HepG2 (cell line): ENCODE results near the gene TMC8. TPM values are rescaled to one million over a fixed set of nuclear protein-coding genes. Genes with fewer than 3 reads are reported as not detected.

ENCODE experiments used
- ATAC-seq: fragments of 200-7000 bp; cut with Tn5 transposase; 3 replicates; pipeline ENCODE4 v1.9.1; 2020; ENCODE audit warnings: mild to moderate bottlenecking, moderate library complexity
- BruUV-seq: library from RNA; stranded (reverse); fragments of 400-500 nt; replicated peaks from 2 replicates; lab custom pipeline; 2021; lab: Mats Ljungman, UMichigan
- CTCF ChIA-PET: fragments of 300-600 bp; formaldehyde crosslinking; extraction: SDS; loops from one replicate; lab custom pipeline; 2021; ENCODE audit warnings: low total read pairs, inconsistent platforms, low intra/inter-chr PET ratio; lab: Yijun Ruan, JAX
- POLR2A ChIA-PET: fragments of 350-600 bp; sonication (Branson Sonifier 250); formaldehyde crosslinking; loops from one replicate; lab custom pipeline; 2020; ENCODE audit warnings: antibody characterized with exemption, inconsistent platforms; lab: Yijun Ruan, JAX
- DNase-seq: peaks from one replicate; pipeline ENCODE4 v3.0.0-alpha.2; 2015; ENCODE audit warnings: low spot score
- FAIRE-seq: peaks from 3 replicates; lab custom pipeline; 2011; peaks lifted over from hg19 to GRCh38; lab: Jason Lieb, UNC
- H2AFZ ChIP-seq: one replicate; pipeline ENCODE4 v1.6.1; 2011; ENCODE audit warnings: low read length, inconsistent platforms
- H3K27ac ChIP-seq: fragments of 300-600 bp; 3 replicates; pipeline ENCODE4 v1.8.0; 2011; ENCODE audit warnings: mixed run types, mild to moderate bottlenecking, mixed read lengths, low read length, inconsistent platforms; ENCODE audit not compliant: insufficient read depth; ENCODE audit errors: extremely low read length
- H3K27me3 ChIP-seq, 2 experiments: fragments of 200-600 bp in 1 of 2; 2 replicates in 1 of 2; 3 replicates in 1 of 2; pipeline versions ENCODE4 v1.6.0 to v1.8.0; 2011; ENCODE audit warnings: low read length in 2 of 2, mild to moderate bottlenecking in 2 of 2, moderate library complexity in 2 of 2, inconsistent platforms in 1 of 2; ENCODE audit not compliant: insufficient read depth in 2 of 2, control insufficient read depth in 1 of 2
- H3K36me3 ChIP-seq, 2 experiments: fragments of 200-600 bp in 1 of 2; replicated peaks in 1 of 2; 2 replicates in 1 of 2; 3 replicates in 1 of 2; pipeline versions ENCODE4 v1.5.1 to v1.8.0; 2011; ENCODE audit warnings: low read length in 2 of 2, inconsistent platforms in 1 of 2; ENCODE audit not compliant: insufficient read depth in 2 of 2, control insufficient read depth in 1 of 2
- H3K4me1 ChIP-seq: 2 replicates; pipeline ENCODE4 v1.5.1; 2012; ENCODE audit warnings: low read length, inconsistent platforms; ENCODE audit not compliant: insufficient read depth
- H3K4me2 ChIP-seq: 2 replicates; pipeline ENCODE4 v1.6.0; 2011; ENCODE audit warnings: low read depth, low read length, inconsistent platforms
- H3K4me3 ChIP-seq, 3 experiments: fragments of 200-600 bp in 1 of 3; sonication (generic), shearing (Covaris generic) in 1 of 3; replicated peaks in 1 of 3; 2 replicates each; pipeline ENCODE4 v1.5.1; 2011 to 2016; ENCODE audit warnings: low read length in 3 of 3, inconsistent platforms in 2 of 3, low read depth in 2 of 3, mild to moderate bottlenecking in 2 of 3, control low read depth in 1 of 3, mixed read lengths in 1 of 3; ENCODE audit not compliant: insufficient read depth in 1 of 3
- H3K79me2 ChIP-seq: one replicate; pipeline ENCODE4 v1.6.1; 2011; ENCODE audit warnings: low read length, inconsistent platforms; ENCODE audit not compliant: insufficient read depth
- H3K9ac ChIP-seq: 2 replicates; pipeline ENCODE4 v1.6.0; 2011; ENCODE audit warnings: mild to moderate bottlenecking, low read depth, low read length, inconsistent platforms; ENCODE audit not compliant: insufficient read depth
- H3K9me3 ChIP-seq: 2 replicates; pipeline ENCODE4 v1.5.1; 2012; ENCODE audit warnings: mild to moderate bottlenecking, low read length
- H4K20me1 ChIP-seq: 2 replicates; pipeline ENCODE4 v1.6.0; 2011; ENCODE audit warnings: inconsistent platforms, mild to moderate bottlenecking, low read length, moderate library complexity; ENCODE audit not compliant: insufficient read depth
- DRAP1 ChIP-seq: IDR thresholded peaks from 2 replicates; pipeline ENCODE4 v1.6.1; 2016; ENCODE audit warnings: missing genetic modification reagents, missing compliant biosample characterization
- FOXO1 ChIP-seq: sonication (generic); formaldehyde crosslinking; IDR thresholded peaks from 2 replicates; pipeline ENCODE4 v1.4.0; 2020; ENCODE audit warnings: missing genetic modification reagents
- GATAD2A ChIP-seq: IDR thresholded peaks from 2 replicates; pipeline ENCODE4 v1.6.1; 2016
- HNRNPK ChIP-seq: fragments of 200-400 bp; formaldehyde crosslinking; IDR thresholded peaks from 2 replicates; pipeline ENCODE4 v1.6.1; 2018; ENCODE audit warnings: low read length, low read depth, moderate library complexity, mild to moderate bottlenecking; ENCODE audit not compliant: poor library complexity, severe bottlenecking
- JUN ChIP-seq: sonication (generic); formaldehyde crosslinking; IDR thresholded peaks from 2 replicates; pipeline ENCODE4 v1.4.0; 2020; ENCODE audit warnings: mild to moderate bottlenecking, missing genetic modification reagents
- KDM5B ChIP-seq: sonication (generic); formaldehyde crosslinking; IDR thresholded peaks from 2 replicates; pipeline ENCODE4 v1.4.0; 2020; ENCODE audit warnings: missing genetic modification reagents, mild to moderate bottlenecking, borderline replicate concordance
- KLF16 ChIP-seq, 2 experiments: sonication (generic) in 1 of 2; formaldehyde crosslinking in 1 of 2; IDR thresholded peaks; 2 replicates each; pipeline versions ENCODE4 v1.6.1 to v1.8.0; 2016 to 2023; ENCODE audit warnings: missing genetic modification reagents in 2 of 2, missing compliant biosample characterization in 1 of 2
- NR2F6 ChIP-seq, 2 experiments: IDR thresholded peaks; 2 replicates each; pipeline ENCODE4 v1.6.1; 2016; ENCODE audit warnings: antibody characterized with exemption in 1 of 2, mild to moderate bottlenecking in 1 of 2
- SALL1 ChIP-seq: sonication (generic); formaldehyde crosslinking; IDR thresholded peaks from 2 replicates; pipeline ENCODE4 v1.8.0; 2022; ENCODE audit warnings: mild to moderate bottlenecking, missing genetic modification reagents
- SKI ChIP-seq: fragments of 450-650 bp; IDR thresholded peaks from one replicate; pipeline ENCODE4 v1.6.1; 2018; ENCODE audit warnings: mild to moderate bottlenecking; ENCODE audit not compliant: partially characterized antibody
- TAF15 ChIP-seq: fragments of 200-400 bp; formaldehyde crosslinking; IDR thresholded peaks from one replicate; pipeline ENCODE4 v1.6.1; 2018; ENCODE audit warnings: mild to moderate bottlenecking, low read depth, low read length; ENCODE audit not compliant: poor library complexity, severe bottlenecking
- THAP7 ChIP-seq: sonication (generic); formaldehyde crosslinking; IDR thresholded peaks from 2 replicates; pipeline ENCODE4 v1.8.1; 2023; ENCODE audit warnings: mild to moderate bottlenecking, missing genetic modification reagents
- TMF1 ChIP-seq: sonication (generic); formaldehyde crosslinking; IDR thresholded peaks from 2 replicates; pipeline ENCODE4 v1.8.1; 2022; ENCODE audit warnings: low read depth, missing genetic modification reagents
- ZBTB34 ChIP-seq: sonication (generic); formaldehyde crosslinking; IDR thresholded peaks from 2 replicates; pipeline ENCODE4 v1.8.0; 2022; ENCODE audit warnings: mild to moderate bottlenecking, missing genetic modification reagents
- ZBTB38 ChIP-seq: sonication (generic); formaldehyde crosslinking; IDR thresholded peaks from 2 replicates; pipeline ENCODE4 v1.5.1; 2020; ENCODE audit warnings: mild to moderate bottlenecking, missing genetic modification reagents
- ZNF136 ChIP-seq: sonication (generic); formaldehyde crosslinking; IDR thresholded peaks from 2 replicates; pipeline ENCODE4 v1.8.1; 2022; ENCODE audit warnings: low read depth, mild to moderate bottlenecking, moderate library complexity, missing genetic modification reagents
- ZNF225 ChIP-seq: sonication (generic); formaldehyde crosslinking; IDR thresholded peaks from 2 replicates; pipeline ENCODE4 v1.4.0; 2020; ENCODE audit warnings: mild to moderate bottlenecking, missing genetic modification reagents
- ZNF274 ChIP-seq: sonication (generic); formaldehyde crosslinking; IDR thresholded peaks from 2 replicates; pipeline ENCODE4 v1.5.1; 2020; ENCODE audit warnings: mild to moderate bottlenecking, missing genetic modification reagents
- ZNF510 ChIP-seq: sonication (generic); formaldehyde crosslinking; IDR thresholded peaks from 2 replicates; pipeline ENCODE4 v1.4.0; 2020; ENCODE audit warnings: low read depth, mild to moderate bottlenecking, missing genetic modification reagents
- ZNF563 ChIP-seq: sonication (generic); formaldehyde crosslinking; IDR thresholded peaks from 2 replicates; pipeline ENCODE4 v1.8.0; 2022; ENCODE audit warnings: mild to moderate bottlenecking, moderate library complexity, missing genetic modification reagents
- ZNF772 ChIP-seq: sonication (generic); formaldehyde crosslinking; IDR thresholded peaks from 2 replicates; pipeline ENCODE4 v1.5.0; 2020; ENCODE audit warnings: mild to moderate bottlenecking, missing genetic modification reagents
- ZSCAN30 ChIP-seq: sonication (generic); formaldehyde crosslinking; IDR thresholded peaks from 2 replicates; pipeline ENCODE4 v1.5.0; 2020; ENCODE audit warnings: mild to moderate bottlenecking, missing genetic modification reagents
- WGBS: methylation state at CpG from one replicate; pipeline ENCODE4 v1.1.6; 2017; ENCODE audit warnings: low lambda C conversion rate; 5-methylcytosine and 5-hydroxymethylcytosine counted together
- in situ Hi-C: cut with HindIII; loops from 2 replicates; pipeline ENCODE4 v1.10.0; 2017; ENCODE audit warnings: low pct_unique_long_range_greater_than_20kb; ENCODE audit not compliant: extremely low pct_ligation_motif_present
- intact Hi-C: fragments of 100-400 bp; cut with micrococcal nuclease; formaldehyde crosslinking; loops from one replicate; pipeline ENCODE4 v1.10.0; 2022; ENCODE audit not compliant: unreplicated experiment
- polyA plus RNA-seq, 8 experiments: library from polyadenylated mRNA; depleted of rRNA in 3 of 8; stranded (reverse) in 7 of 8; unstranded in 1 of 8; fragments of >200 nt; fragmentation: Illumina TruSeq in 4 of 8; extraction: Trizol in 4 of 8; gene quantifications; 2 replicates each; pipeline versions ENCODE4 v1.2.1 to v1.2.3, GENCODE V29; 2011 to 2016; ENCODE audit warnings: low read depth in 4 of 8, missing spikeins in 1 of 8, mixed read lengths in 1 of 8; ENCODE audit not compliant: insufficient read depth in 1 of 8
- total RNA-seq, 5 experiments: library from RNA; depleted of rRNA; stranded (reverse); fragments of >200 nt; fragmentation: Illumina TruSeq; extraction: Trizol; gene quantifications; 2 replicates each; pipeline ENCODE4 v1.2.3, GENCODE V29; 2016; ENCODE audit warnings: low read depth in 1 of 5

The TMC8 gene
- total and polyA plus RNA-seq, 2 of the 13 experiments (the other 11 are each of a cell fraction or from before 2014, with no cell fraction given), result 0.53 to 7.8 TPM

- peak overlapping the region; percentile 25 to 67 (median 26); a peak in 5 of 6 replicates for H3K4me3 ChIP-seq
- H4K20me1 ChIP-seq, result no peaks in the 10 kb centered on the region
- peak overlapping the region; percentile 83 for H3K4me2 ChIP-seq
- H3K9ac ChIP-seq, result peak overlapping the region; percentile 45
- H3K4me1 ChIP-seq, result peaks cover 90% of the 10 kb centered on the region
- BruUV-seq, result no TSS peak
- ChIA-PET CTCF (interaction anchor here (1.0 kb wide), 1 partner anchor 46 kb away, joined by 3 read pairs; the partner anchor contains the start of genes AFMID and TK1), POLR2A (interaction anchor here (0.8 to 5.0 kb wide), 5 partner anchors 12 to 51 kb away, joined by 3 to 57 read pairs (median 7); partner anchors contain the start of genes AFMID, TK1 and TMC6)
- in situ Hi-C loops (no loop called here), intact Hi-C loops (loop anchor here (1.0 to 5.0 kb wide), 4 partner anchors 28 to 787 kb away; partner anchors contain the start of genes AFMID, SYNGR2, TIMP2 and TK1)
- no peaks in the 10 kb centered on the region for H3K9me3 ChIP-seq
- peaks cover 7 to 26% of the 10 kb centered on the region in 2 experiments; a peak in 4 of 5 replicates for H3K27me3 ChIP-seq
- FAIRE-seq (peak; percentile 95), ATAC-seq (peak; percentile 64), DNase-seq (peak; percentile 96)
- H2AFZ ChIP-seq, result no peak overlapping the region
- WGBS, result 28% methylated on average over 29 of the region's 58 CpGs
- H3K27ac ChIP-seq, result no peak overlapping the region
- H3K36me3 ChIP-seq, result no peaks in the 10 kb centered on the region
- H3K79me2 ChIP-seq, result no peaks in the 10 kb centered on the region
- TF ChIP-seq KDM5B (CRISPR knock-in tag) (peak; percentile 70), ZSCAN30 (CRISPR knock-in tag) (no peak), ZNF136 (CRISPR knock-in tag) (no peak), HNRNPK (peak; percentile 80), THAP7 (CRISPR knock-in tag) (0 out of 2 replicates have a peak, but pooled peaks have one; percentile 13), DRAP1 (peak; percentile 73; the same call in 1 of the 2 replicates), ZNF225 (CRISPR knock-in tag) (0 out of 2 replicates have a peak, but pooled peaks have one; percentile 26), SKI (peak; percentile 25), GATAD2A (CRISPR knock-in tag) (peak; percentile 40), TMF1 (CRISPR knock-in tag) (no peak), ZNF563 (0 out of 2 replicates have a peak, but pooled peaks have one; percentile 5), ZNF274 (CRISPR knock-in tag) (peak; percentile 30; the same call in 1 of the 2 replicates), ZNF510 (CRISPR knock-in tag) (no peak), ZBTB34 (no peak), FOXO1 (CRISPR knock-in tag) (no peak), JUN (CRISPR knock-in tag) (no peak), KLF16 (CRISPR knock-in tag; IDR thresholded peaks at IDR 0.05) (peak in 1 of 2 experiments; percentile 44; a peak in 1 of 4 replicates), NR2F6 (IDR thresholded peaks at IDR 0.05) (no peak), NR2F6 (CRISPR knock-in tag; IDR thresholded peaks at IDR 0.05) (0 out of 2 replicates have a peak, but pooled peaks have one; percentile 33), ZNF772 (CRISPR knock-in tag) (no peak; the same call in 1 of the 2 replicates), ZBTB38 (CRISPR knock-in tag) (peak; percentile 91), TAF15 (no peak), SALL1 (peak; percentile 74)
These were observed 9.8 kb downstream of the TMC8 start for GRCh38 chr17:78140169-78141051.
